AG09309 (cell line): ENCODE data around the gene ORC1.

Experiments used
- DNase-seq: peaks from one replicate; pipeline ENCODE4 v3.0.0-alpha.2; 2010; ENCODE audit warnings: low read depth
- H3K4me3 ChIP-seq: 2 replicates; pipeline ENCODE4 v1.5.1; 2011; ENCODE audit warnings: mild to moderate bottlenecking, low read depth, low read length, moderate library complexity; ENCODE audit not compliant: control insufficient read depth
- CTCF ChIP-seq: IDR thresholded peaks from 2 replicates; pipeline ENCODE4 v1.5.1; 2011; ENCODE audit warnings: mild to moderate bottlenecking, low read depth, low read length, inconsistent platforms; ENCODE audit not compliant: insufficient read depth, control insufficient read depth; ENCODE audit errors: missing control alignments

ORC1 gene

GRCh38 chr1:52432807-52433206 lies 28.6 kb upstream of the ORC1 start:
- DNase-seq: no peak
- no peak for TF ChIP-seq CTCF
- no peak overlapping the region for H3K4me3 ChIP-seq

- DNase-seq: no peak
- no peak for TF ChIP-seq CTCF
- H3K4me3 ChIP-seq: no peak overlapping the region
These were observed 22.9 kb upstream of the ORC1 start for GRCh38 chr1:52427152-52427551.

GRCh38 chr1:52426371-52426770 lies 22.1 kb upstream of the ORC1 start:
- TF ChIP-seq CTCF: no peak
- DNase-seq: no peak
- no peak overlapping the region for H3K4me3 ChIP-seq

GRCh38 chr1:52424813-52425212 lies 20.6 kb upstream of the ORC1 start:
- DNase-seq: no peak
- H3K4me3 ChIP-seq: no peak overlapping the region

GRCh38 chr1:52424231-52424636 lies 20.0 kb upstream of the ORC1 start:
- DNase-seq: no peak
- H3K4me3 ChIP-seq: no peak overlapping the region
- TF ChIP-seq CTCF: no peak

More at GRCh38 chr1:52424813-52425212, 20.6 kb upstream of the ORC1 start:
- TF ChIP-seq CTCF: no peak

- no peak overlapping the region for H3K4me3 ChIP-seq
- no peak for DNase-seq
- TF ChIP-seq CTCF: no peak
These were observed 19.5 kb upstream of the ORC1 start for GRCh38 chr1:52423771-52424170.

- no peak for TF ChIP-seq CTCF
- no peak for DNase-seq
- no peak overlapping the region for H3K4me3 ChIP-seq
These were observed 18.8 kb upstream of the ORC1 start for GRCh38 chr1:52423055-52423454.
